CD4-positive, alpha-beta T cell (primary cell): Measurements from ENCODE around the gene TWF2. TPM values are rescaled to one million over a fixed set of nuclear protein-coding genes. Genes with fewer than 3 reads are reported as not detected.

Source experiments
- ATAC-seq: fragments of 200-7000 bp; cut with Tn5 transposase; one replicate; pipeline ENCODE4 v1.10.0; 2022; ENCODE audit warnings: mild to moderate bottlenecking; ENCODE audit not compliant: poor library complexity
- CTCF ChIA-PET: fragments of 350-600 bp; sonication (Branson Sonifier 250); formaldehyde crosslinking; loops from one replicate; lab custom pipeline; 2021; ENCODE audit warnings: antibody characterized with exemption, inconsistent platforms; lab: Charles Lee
- POLR2A ChIA-PET: fragments of 350-600 bp; sonication (Branson Sonifier 250); formaldehyde crosslinking; loops from one replicate; lab custom pipeline; 2021; ENCODE audit warnings: antibody characterized with exemption, inconsistent platforms; lab: Charles Lee
- DNase-seq, 14 experiments: peaks; one replicate each; pipeline ENCODE4 v3.0.0-alpha.2; 2013 to 2020; ENCODE audit warnings: mixed read lengths in 2 of 14
- H3K27ac ChIP-seq, 2 donors: one replicate each; pipeline versions ENCODE4 v1.5.1 to v1.7.0; 2013; ENCODE audit warnings: low read length in 2 of 2, low read depth in 1 of 2, mild to moderate bottlenecking in 1 of 2
- H3K27me3 ChIP-seq, 2 experiments: 1 replicate in 1 of 2; 2 replicates in 1 of 2; pipeline versions ENCODE4 v1.6.1 to v1.7.0; 2013; ENCODE audit warnings: low read length in 2 of 2, control low read depth in 1 of 2, mild to moderate bottlenecking in 1 of 2, moderate library complexity in 1 of 2; ENCODE audit not compliant: insufficient read depth in 2 of 2, control insufficient read depth in 1 of 2
- H3K36me3 ChIP-seq: one replicate; pipeline ENCODE4 v1.6.1; 2013; ENCODE audit warnings: low read length, control low read depth; ENCODE audit not compliant: insufficient read depth
- H3K4me1 ChIP-seq: one replicate; pipeline ENCODE4 v1.6.1; 2013; ENCODE audit warnings: low read length, control low read depth; ENCODE audit not compliant: insufficient read depth
- H3K4me3 ChIP-seq: one replicate; pipeline ENCODE4 v1.5.1; 2013; ENCODE audit warnings: mild to moderate bottlenecking, low read length, moderate library complexity
- H3K9me3 ChIP-seq, 2 experiments: 1 replicate in 1 of 2; 2 replicates in 1 of 2; pipeline versions ENCODE4 v1.6.1 to v1.7.0; 2013; ENCODE audit warnings: low read length in 2 of 2, mild to moderate bottlenecking in 2 of 2, control low read depth in 1 of 2, moderate library complexity in 1 of 2; ENCODE audit not compliant: control insufficient read depth in 1 of 2, insufficient read depth in 1 of 2
- H3K27ac Mint-ChIP-seq: one replicate; pipeline ENCODE4 v1.8.0; 2020; ENCODE audit warnings: mixed read lengths
- H3K27me3 Mint-ChIP-seq: one replicate; pipeline ENCODE4 v1.8.0; 2021; ENCODE audit warnings: mixed read lengths
- H3K36me3 Mint-ChIP-seq: one replicate; pipeline ENCODE4 v1.8.0; 2021; ENCODE audit warnings: low read depth, mixed read lengths
- H3K4me1 Mint-ChIP-seq: one replicate; pipeline ENCODE4 v1.8.0; 2021; ENCODE audit warnings: low read depth, mixed read lengths
- H3K4me3 Mint-ChIP-seq: one replicate; pipeline ENCODE4 v1.8.0; 2020; ENCODE audit warnings: mild to moderate bottlenecking, mixed read lengths
- H3K9me3 Mint-ChIP-seq: one replicate; pipeline ENCODE4 v1.8.0; 2020; ENCODE audit warnings: mixed read lengths
- intact Hi-C, 2 experiments: fragments of 100-400 bp; cut with DNase I in 1 of 2; cut with micrococcal nuclease in 1 of 2; formaldehyde crosslinking; loops; one replicate each; pipeline versions ENCODE4 v1.15.1 to v1.9.0; 2023 to 2025; cut with DNase I, micrococcal nuclease
- total RNA-seq, 174 experiments: library from RNA in 2 of 174; stranded (reverse) in 2 of 174; gene quantifications; one replicate each; pipeline ENCODE4 v1.2.3 and lab custom pipeline; 2021 to 2026
- TF ChIP-seq, protein P1 (sequence below): fragments of 200-600 bp; IDR thresholded peaks from one replicate; pipeline ENCODE4 v1.8.0; 2022; ENCODE audit warnings: antibody characterized with exemption, mild to moderate bottlenecking

Gene TWF2
- total RNA-seq, 2 experiments from 2014 or later, result 17.4 to 21.7 TPM

DNA sequence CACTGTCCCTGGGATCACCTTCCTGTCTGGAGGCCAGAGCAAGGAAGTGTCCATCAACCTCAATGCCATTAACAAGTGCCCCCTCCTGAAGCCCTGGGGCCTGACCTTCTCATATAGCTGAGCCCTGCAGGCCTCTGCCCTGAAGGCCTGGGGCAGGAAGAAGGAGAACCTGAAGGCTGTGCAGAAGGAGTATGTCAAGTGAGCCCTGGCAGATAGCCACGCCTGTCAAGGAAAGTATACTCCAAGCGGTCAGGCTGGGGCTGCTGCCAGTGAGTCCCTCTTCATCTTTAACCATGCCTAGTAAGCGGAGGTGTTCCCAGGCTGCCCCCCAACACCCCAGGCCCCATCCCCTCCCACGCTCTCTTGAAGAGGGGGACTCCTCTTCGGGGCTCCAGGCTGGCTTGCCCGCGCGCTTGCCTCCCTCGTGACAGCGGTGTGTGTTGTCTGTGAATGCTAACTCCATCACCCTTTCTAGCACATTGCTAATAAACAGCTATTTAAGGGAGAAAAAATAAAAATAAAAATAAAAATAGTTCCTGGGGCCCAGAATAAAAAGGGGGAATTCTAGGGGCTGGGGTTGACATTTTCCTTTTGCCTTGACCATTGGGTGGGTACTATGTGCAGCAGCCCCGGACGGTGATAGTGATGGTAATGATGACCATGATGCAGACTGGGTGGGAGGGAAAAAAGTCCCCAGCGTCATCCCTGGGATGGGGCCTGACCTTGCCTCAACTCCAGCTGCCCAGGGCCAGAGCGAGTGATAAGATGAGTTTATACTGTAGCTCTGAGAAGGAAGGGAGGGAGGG lies 44.3 kb downstream of the TWF2 start:
- CTCF ChIA-PET, result no interaction called here
- no peaks in the 10 kb centered on the region for H3K9me3 ChIP-seq

DNA sequence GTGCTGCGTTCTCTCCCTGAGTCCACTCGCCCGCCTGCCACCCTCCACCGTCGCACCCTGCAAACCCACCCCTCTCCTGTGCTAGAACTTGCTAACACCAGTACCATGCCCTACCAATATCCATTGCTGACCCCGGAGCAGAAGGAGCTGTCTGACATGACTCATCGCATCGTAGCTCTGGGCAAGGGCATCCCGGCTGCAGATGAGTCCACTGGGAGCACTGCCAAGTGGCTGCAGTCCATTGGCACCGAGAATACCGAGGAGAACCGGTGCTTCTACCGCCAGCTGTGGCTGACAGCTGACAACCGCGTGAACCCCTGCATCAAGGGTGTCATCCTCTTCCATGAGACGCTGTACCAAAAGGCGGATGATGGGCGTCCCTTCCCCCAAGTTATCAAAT lies 45.9 kb downstream of the TWF2 start:
- Histone ChIP-seq H3K27ac (no peak overlapping the region), H3K9me3 (no peaks in the 10 kb centered on the region), H3K27me3 (no peaks in the 10 kb centered on the region), H3K4me3 (no peak overlapping the region), H3K4me1 (peaks cover 18% of the 10 kb centered on the region), H3K36me3 (no peaks in the 10 kb centered on the region)
- H3K9me3 Mint-ChIP-seq, result no peaks in the 10 kb centered on the region
- ChIA-PET CTCF (no interaction called here), POLR2A (interaction anchor here (1.2 kb wide), 1 partner anchor 33 kb away, joined by 5 read pairs; the partner anchor contains the start of gene TLR9)
- no peak overlapping the region for H3K27ac Mint-ChIP-seq
- intact Hi-C loops, result loop anchor here in 1 of 2 experiments (10.0 kb wide), 1 partner anchor 342 kb away; the partner anchor contains the start of genes NT5DC2 and UQCC5
- H3K27me3 Mint-ChIP-seq, result no peaks in the 10 kb centered on the region
- H3K4me1 Mint-ChIP-seq, result peaks cover 13% of the 10 kb centered on the region
- TF ChIP-seq, protein P1, sequence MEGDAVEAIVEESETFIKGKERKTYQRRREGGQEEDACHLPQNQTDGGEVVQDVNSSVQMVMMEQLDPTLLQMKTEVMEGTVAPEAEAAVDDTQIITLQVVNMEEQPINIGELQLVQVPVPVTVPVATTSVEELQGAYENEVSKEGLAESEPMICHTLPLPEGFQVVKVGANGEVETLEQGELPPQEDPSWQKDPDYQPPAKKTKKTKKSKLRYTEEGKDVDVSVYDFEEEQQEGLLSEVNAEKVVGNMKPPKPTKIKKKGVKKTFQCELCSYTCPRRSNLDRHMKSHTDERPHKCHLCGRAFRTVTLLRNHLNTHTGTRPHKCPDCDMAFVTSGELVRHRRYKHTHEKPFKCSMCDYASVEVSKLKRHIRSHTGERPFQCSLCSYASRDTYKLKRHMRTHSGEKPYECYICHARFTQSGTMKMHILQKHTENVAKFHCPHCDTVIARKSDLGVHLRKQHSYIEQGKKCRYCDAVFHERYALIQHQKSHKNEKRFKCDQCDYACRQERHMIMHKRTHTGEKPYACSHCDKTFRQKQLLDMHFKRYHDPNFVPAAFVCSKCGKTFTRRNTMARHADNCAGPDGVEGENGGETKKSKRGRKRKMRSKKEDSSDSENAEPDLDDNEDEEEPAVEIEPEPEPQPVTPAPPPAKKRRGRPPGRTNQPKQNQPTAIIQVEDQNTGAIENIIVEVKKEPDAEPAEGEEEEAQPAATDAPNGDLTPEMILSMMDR, result no peak
- ATAC-seq, result no peak
- H3K36me3 Mint-ChIP-seq, result no peaks in the 10 kb centered on the region
- H3K4me3 Mint-ChIP-seq, result no peak overlapping the region
- DNase-seq, result no peak

More for the DNA sequence above, 44.3 kb downstream of the TWF2 start:
- ATAC-seq, result no peak
- POLR2A ChIA-PET, result no interaction called here
- Histone ChIP-seq H3K27me3 (no peaks in the 10 kb centered on the region), H3K36me3 (no peaks in the 10 kb centered on the region), H3K4me1 (peaks cover 33% of the 10 kb centered on the region), H3K4me3 (no peak overlapping the region), H3K27ac (no peak overlapping the region)
- H3K9me3 Mint-ChIP-seq, result no peaks in the 10 kb centered on the region
- H3K36me3 Mint-ChIP-seq, result peaks cover 15% of the 10 kb centered on the region
- intact Hi-C loops, result loop anchor here in 1 of 2 experiments (5.0 to 10.0 kb wide), 2 partner anchors 137 to 340 kb away; partner anchors contain the start of genes DUSP7, NT5DC2 and UQCC5
- no peaks in the 10 kb centered on the region for H3K27me3 Mint-ChIP-seq
- peaks cover 28% of the 10 kb centered on the region for H3K4me1 Mint-ChIP-seq
- peak overlapping the region; percentile 51 for H3K4me3 Mint-ChIP-seq
- TF ChIP-seq, protein P1, result no peak
- H3K27ac Mint-ChIP-seq, result no peak overlapping the region
- no peak for DNase-seq

DNA sequence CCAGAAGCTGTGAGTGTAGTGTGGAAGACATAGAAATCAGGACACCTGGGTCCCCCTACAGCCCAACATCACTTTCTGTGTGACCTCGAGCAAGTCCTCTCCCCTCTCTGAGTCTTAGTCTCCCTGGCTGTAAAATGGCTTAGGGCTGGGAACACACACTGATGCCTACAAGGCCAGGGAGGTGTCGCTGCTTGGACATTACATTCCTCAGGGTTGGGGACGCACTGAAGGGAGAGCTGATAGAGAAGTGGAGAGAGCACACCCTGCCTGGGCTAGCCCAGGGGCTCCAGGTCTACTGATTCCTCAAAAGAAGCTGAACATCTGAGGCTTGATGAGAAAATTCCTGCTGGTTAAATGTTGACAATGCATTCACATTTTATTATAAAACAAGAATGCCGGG lies 47.3 kb downstream of the TWF2 start:
- Mint-ChIP-seq H3K4me1 (peaks cover under 1% of the 10 kb centered on the region), H3K4me3 (no peak overlapping the region), H3K9me3 (no peaks in the 10 kb centered on the region), H3K27me3 (no peaks in the 10 kb centered on the region), H3K27ac (no peak overlapping the region), H3K36me3 (no peaks in the 10 kb centered on the region)
- no peak overlapping the region for H3K4me3 ChIP-seq
- ChIA-PET POLR2A (no interaction called here), CTCF (no interaction called here)
- no peak overlapping the region for H3K27ac ChIP-seq
- no peaks in the 10 kb centered on the region for H3K27me3 ChIP-seq
- TF ChIP-seq, protein P1, result no peak
- H3K9me3 ChIP-seq, result no peaks in the 10 kb centered on the region
- intact Hi-C loops, result loop anchor here in 1 of 2 experiments (10.0 kb wide), 1 partner anchor 343 kb away; the partner anchor contains the start of genes NT5DC2 and UQCC5
- ATAC-seq, result no peak
- H3K4me1 ChIP-seq, result peaks cover 5% of the 10 kb centered on the region
- DNase-seq, result no peak
- H3K36me3 ChIP-seq, result no peaks in the 10 kb centered on the region
